BE2C (cell line): ENCODE measurements around the gene SMTNL2.
A peak's percentile ranks its signal among the peaks of the same experiment; 100 is the strongest.

Experiments used
- DNase-seq: peaks from one replicate; pipeline ENCODE4 v3.0.0-alpha.2; 2020
- H3K27me3 ChIP-seq: fragments of 250-450 bp; sonication (Bioruptor Pico); 2 replicates; pipeline ENCODE4 v1.5.1; 2020; ENCODE audit warnings: mild to moderate bottlenecking
- H3K36me3 ChIP-seq: fragments of 250-450 bp; sonication (Bioruptor Pico); 2 replicates; pipeline ENCODE4 v1.5.1; 2020; ENCODE audit warnings: mild to moderate bottlenecking
- H3K4me1 ChIP-seq: fragments of 250-450 bp; sonication (Bioruptor Pico); 2 replicates; pipeline ENCODE4 v1.5.1; 2020
- H3K4me3 ChIP-seq: 2 replicates; pipeline ENCODE4 v1.5.1; 2011; ENCODE audit warnings: low read depth, low read length
- H3K9me3 ChIP-seq: fragments of 250-450 bp; sonication (Bioruptor Pico); 2 replicates; pipeline ENCODE4 v1.5.1; 2020
- TF ChIP-seq, protein P1 (sequence below): IDR thresholded peaks from 2 replicates; pipeline ENCODE4 v1.5.1; 2012; ENCODE audit warnings: mild to moderate bottlenecking, low read depth, low read length

The SMTNL2 gene

DNA sequence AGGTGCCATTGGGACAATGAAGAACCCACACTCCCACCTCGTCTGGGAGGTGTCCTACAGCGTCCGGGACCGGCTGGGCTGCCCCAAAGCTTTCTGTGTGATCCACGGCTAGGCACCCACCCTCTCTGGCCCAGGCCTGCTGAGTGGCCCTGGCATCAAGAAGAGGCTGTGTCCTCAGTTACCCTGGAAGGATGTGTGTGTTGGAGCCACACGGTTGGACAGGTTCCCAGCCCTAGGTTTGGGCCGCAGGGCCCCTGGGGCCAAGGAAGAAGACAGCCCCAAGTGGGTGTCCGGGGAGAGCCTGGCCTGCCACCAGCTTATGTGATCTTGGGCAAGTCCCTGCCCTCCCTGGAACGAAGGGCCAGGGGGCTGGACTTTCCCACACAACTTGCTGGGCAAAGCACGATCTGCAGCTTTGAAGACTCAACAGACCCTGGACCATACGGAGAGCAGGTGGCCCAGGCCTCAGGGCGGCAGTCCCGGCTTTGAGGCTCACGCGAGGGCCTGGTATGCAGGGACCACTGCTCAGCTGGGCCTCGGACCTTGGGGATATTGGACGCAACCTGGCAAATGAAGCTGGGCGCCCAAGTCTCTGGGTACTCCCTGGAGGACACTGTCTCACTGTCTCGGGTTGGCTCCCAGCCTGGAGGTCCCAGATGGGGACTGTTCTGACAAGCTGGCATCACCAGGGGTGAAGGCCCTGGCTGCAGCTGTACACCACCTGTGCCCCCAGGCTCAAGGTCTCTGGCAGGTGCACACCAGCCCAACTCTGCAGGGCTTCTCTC, 46.7 kb upstream of the SMTNL2 start:
- no peaks in the 10 kb centered on the region for H3K27me3 ChIP-seq
- peaks cover 3% of the 10 kb centered on the region for H3K4me1 ChIP-seq
- peaks cover 10% of the 10 kb centered on the region for H3K36me3 ChIP-seq

DNA sequence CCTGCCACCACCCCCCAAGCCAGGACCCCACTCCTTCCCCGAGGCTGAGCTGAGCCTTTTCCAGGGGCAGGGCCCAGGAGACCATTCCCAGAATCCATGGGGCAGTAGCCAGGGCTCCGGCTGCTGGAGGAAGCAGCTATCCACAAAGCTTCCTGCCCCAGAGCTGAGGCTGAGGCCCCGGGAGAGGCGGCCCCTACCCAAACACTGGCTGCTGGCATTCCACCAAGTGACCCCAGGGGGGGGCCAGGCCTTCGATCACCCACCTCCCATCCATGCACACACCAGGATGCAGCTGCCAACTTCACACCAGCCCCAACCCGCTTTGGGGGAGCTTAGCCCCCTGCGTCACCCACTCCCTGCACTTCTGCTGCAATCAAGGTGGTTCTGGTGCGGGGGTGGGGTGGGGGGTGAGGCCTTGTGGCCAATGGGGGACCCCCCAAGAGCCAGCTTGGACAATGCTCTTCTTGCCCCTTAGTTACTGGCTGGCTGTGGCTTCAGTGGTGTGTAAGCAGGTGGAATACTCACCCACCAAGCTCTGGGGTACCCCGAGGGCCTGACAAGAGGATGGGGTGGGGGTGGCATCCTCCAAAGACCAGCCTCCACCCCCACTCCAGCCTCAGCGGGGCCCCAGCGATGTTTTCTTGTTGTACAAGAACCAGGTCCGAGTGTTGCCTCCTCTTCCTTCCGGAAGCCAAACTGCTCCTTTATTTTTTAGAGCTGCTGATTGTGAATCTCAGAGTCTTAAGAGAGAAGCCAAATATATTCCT, 45.9 kb upstream of the SMTNL2 start:
- no peak for DNase-seq
- H3K9me3 ChIP-seq = no peaks in the 10 kb centered on the region
- peaks cover 3% of the 10 kb centered on the region for H3K4me1 ChIP-seq
- no peak overlapping the region for H3K4me3 ChIP-seq
- TF ChIP-seq, protein P1, sequence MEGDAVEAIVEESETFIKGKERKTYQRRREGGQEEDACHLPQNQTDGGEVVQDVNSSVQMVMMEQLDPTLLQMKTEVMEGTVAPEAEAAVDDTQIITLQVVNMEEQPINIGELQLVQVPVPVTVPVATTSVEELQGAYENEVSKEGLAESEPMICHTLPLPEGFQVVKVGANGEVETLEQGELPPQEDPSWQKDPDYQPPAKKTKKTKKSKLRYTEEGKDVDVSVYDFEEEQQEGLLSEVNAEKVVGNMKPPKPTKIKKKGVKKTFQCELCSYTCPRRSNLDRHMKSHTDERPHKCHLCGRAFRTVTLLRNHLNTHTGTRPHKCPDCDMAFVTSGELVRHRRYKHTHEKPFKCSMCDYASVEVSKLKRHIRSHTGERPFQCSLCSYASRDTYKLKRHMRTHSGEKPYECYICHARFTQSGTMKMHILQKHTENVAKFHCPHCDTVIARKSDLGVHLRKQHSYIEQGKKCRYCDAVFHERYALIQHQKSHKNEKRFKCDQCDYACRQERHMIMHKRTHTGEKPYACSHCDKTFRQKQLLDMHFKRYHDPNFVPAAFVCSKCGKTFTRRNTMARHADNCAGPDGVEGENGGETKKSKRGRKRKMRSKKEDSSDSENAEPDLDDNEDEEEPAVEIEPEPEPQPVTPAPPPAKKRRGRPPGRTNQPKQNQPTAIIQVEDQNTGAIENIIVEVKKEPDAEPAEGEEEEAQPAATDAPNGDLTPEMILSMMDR = no peak
- H3K36me3 ChIP-seq = peaks cover 12% of the 10 kb centered on the region
- no peaks in the 10 kb centered on the region for H3K27me3 ChIP-seq

More for the DNA sequence above, 46.7 kb upstream of the SMTNL2 start:
- TF ChIP-seq, protein P1 = no peak
- no peak overlapping the region for H3K4me3 ChIP-seq
- no peak for DNase-seq
- H3K9me3 ChIP-seq = no peaks in the 10 kb centered on the region

DNA sequence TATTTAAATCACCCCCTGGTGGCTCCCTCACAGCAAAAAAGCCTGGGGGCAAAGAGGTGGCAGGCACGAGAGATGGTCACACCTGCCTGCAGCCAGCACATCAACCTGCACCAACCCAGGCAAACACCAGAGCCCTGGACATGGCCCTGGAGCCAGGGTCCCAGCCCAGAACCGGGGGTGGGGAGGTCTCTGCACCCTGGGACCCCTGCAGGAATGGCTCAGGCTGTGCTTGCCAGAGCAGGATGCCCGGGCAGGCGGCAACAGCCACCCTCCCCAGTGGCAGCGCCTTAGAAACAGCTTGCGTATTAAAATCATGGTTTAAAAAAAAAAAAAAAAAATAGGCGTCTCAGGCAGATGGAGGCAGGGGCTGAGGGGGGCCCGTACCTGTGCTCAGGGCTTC, 45.3 kb upstream of the SMTNL2 start:
- Histone ChIP-seq H3K9me3 (no peaks in the 10 kb centered on the region), H3K4me3 (no peak overlapping the region), H3K4me1 (peaks cover 2% of the 10 kb centered on the region), H3K27me3 (no peaks in the 10 kb centered on the region), H3K36me3 (peaks cover 12% of the 10 kb centered on the region)
- no peak for DNase-seq
- TF ChIP-seq, protein P1 = no peak

DNA sequence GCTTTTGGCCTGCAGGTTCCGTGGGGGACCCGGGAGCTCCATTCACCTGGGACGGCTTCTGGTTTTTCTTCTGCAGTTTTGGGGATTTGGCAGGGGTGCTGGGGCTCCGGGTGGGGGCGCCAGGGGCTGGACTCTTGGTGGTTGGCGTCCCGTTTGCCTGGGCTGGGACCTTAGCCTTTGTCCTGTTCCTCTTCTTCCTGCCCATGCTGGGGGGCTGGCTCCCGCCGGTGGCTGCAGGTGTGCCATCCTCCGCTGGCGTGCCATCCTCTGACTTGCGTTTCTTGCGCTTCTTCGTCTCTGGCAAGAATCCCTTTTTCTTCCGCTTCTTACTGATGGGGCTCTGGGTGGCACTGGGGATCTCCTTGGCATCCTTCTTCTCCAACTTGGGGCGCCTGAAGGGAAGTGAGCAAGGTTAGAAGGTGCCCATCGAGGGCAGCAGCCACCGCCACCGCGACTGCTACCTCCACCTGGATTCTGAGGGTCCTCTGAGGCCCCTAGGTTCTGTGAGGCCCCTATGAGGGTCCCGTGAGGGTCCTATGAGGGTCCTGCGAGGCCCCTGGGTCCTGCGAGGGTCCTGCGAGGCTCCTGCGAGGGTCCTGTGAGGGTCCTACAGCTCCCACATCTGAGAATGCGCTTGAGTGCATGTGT, 44.6 kb upstream of the SMTNL2 start:
- TF ChIP-seq, protein P1 = no peak
- no peak for DNase-seq
- H3K27me3 ChIP-seq = no peaks in the 10 kb centered on the region
- H3K9me3 ChIP-seq = no peaks in the 10 kb centered on the region
- H3K36me3 ChIP-seq = peaks cover 12% of the 10 kb centered on the region
- H3K4me3 ChIP-seq = no peak overlapping the region
- no peaks in the 10 kb centered on the region for H3K4me1 ChIP-seq

DNA sequence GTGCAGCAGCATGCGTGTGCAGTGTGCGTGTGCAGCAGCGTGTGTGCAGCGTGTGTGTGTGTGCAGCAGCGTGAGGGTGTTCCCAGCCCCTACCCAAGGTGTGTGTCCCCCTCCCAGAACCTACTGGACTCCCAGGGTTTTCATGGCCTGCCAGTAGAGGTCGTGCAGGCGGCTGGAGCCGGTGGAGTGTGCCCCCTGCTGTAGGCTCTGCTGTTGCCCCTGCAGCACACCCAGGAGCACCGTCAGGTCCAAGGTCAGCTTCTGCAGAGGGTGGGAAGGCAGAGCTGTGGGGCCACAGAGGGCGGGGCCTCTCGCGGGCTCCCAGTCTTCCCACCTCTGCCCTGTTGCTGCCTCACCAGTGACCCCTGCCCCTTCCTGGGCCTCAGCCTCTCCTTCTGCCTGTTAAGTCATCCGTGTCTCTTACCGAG, 44.1 kb upstream of the SMTNL2 start:
- DNase-seq = no peak
- no peak overlapping the region for H3K4me3 ChIP-seq
- no peaks in the 10 kb centered on the region for H3K4me1 ChIP-seq
- TF ChIP-seq, protein P1 = peak; percentile 28; the same call in 1 of the 2 replicates
- no peaks in the 10 kb centered on the region for H3K27me3 ChIP-seq
- no peaks in the 10 kb centered on the region for H3K9me3 ChIP-seq
- H3K36me3 ChIP-seq = peaks cover 12% of the 10 kb centered on the region
